Gastrocnemius medialis (tissue), 4 donors: Measurements from ENCODE around the gene ZNF750.

Experiments used
- CTCF ChIP-seq, 5 experiments: fragments of 450-650 bp in 3 of 5; fragments of 200-600 bp in 2 of 5; sonication (generic) in 2 of 5; IDR thresholded peaks in 4 of 5; conservative IDR thresholded peaks in 1 of 5; 1 replicate in 4 of 5; 2 replicates in 1 of 5; pipeline ENCODE4 v1.5.1; 2016 to 2019; ENCODE audit warnings: antibody characterized with exemption in 5 of 5, mild to moderate bottlenecking in 3 of 5, moderate library complexity in 3 of 5
- POLR2A ChIP-seq, 2 donors: fragments of 450-650 bp; IDR thresholded peaks; one replicate each; pipeline ENCODE4 v1.6.1; 2017; ENCODE audit warnings: antibody characterized with exemption in 2 of 2, mild to moderate bottlenecking in 2 of 2, moderate library complexity in 2 of 2

GRCh38 chr17:82873521-82873920 lies 33.7 kb upstream of the ZNF750 start:
- TF ChIP-seq POLR2A (IDR thresholded peaks at IDR 0.05) (no peak), CTCF (IDR thresholded peaks at IDR 0.05 in 4 of 5, conservative IDR thresholded peaks at IDR 0.05 in 1 of 5) (no peak)
